Sigmoid colon (tissue), 7 donors: ENCODE results near the gene TMEM156. TPM values are rescaled to one million over a fixed set of nuclear protein-coding genes. Genes with fewer than 3 reads are reported as not detected.
A peak's percentile ranks its signal among the peaks of the same experiment; 100 is the strongest.
"Not testable (repeated sequence)": the region's sequence is repeated elsewhere in the genome, so short reads cannot be mapped to it uniquely, and the experiment has no call there.

Experiments used
- DNase-seq: peaks from one replicate; pipeline ENCODE4 v3.0.0-alpha.2; 2019
- H3K27ac ChIP-seq, 4 donors: fragments of 200-600 bp; sonication (generic); one replicate each; pipeline ENCODE4 v1.5.1; 2016 to 2019; ENCODE audit warnings: mild to moderate bottlenecking in 1 of 4
- H3K27me3 ChIP-seq, 3 donors: fragments of 200-600 bp; sonication (generic); one replicate each; pipeline ENCODE4 v1.5.1; 2019; ENCODE audit warnings: mild to moderate bottlenecking in 1 of 3
- H3K36me3 ChIP-seq, 4 donors: fragments of 200-600 bp; sonication (generic); one replicate each; pipeline ENCODE4 v1.5.1; 2016 to 2019
- H3K4me1 ChIP-seq, 4 donors: fragments of 200-600 bp; sonication (generic); one replicate each; pipeline ENCODE4 v1.5.1; 2017 to 2019
- H3K4me3 ChIP-seq, 4 donors: fragments of 200-600 bp; sonication (generic); one replicate each; pipeline ENCODE4 v1.5.1; 2017 to 2019; ENCODE audit warnings: mild to moderate bottlenecking in 2 of 4, moderate library complexity in 1 of 4
- H3K9me3 ChIP-seq, 4 donors: fragments of 200-600 bp in 3 of 4; sonication (generic) in 3 of 4; one replicate each; pipeline versions ENCODE4 v1.5.1 to v1.6.1; 2013 to 2019
- CTCF ChIP-seq, 4 experiments: fragments of 450-650 bp in 3 of 4; fragments of 200-600 bp in 1 of 4; IDR thresholded peaks; one replicate each; pipeline ENCODE4 v1.5.1; 2016 to 2019; ENCODE audit warnings: antibody characterized with exemption in 4 of 4, mild to moderate bottlenecking in 3 of 4, moderate library complexity in 2 of 4
- EP300 ChIP-seq, 4 donors: sonication (generic); formaldehyde crosslinking; IDR thresholded peaks; one replicate each; pipeline ENCODE4 v1.6.1; 2017; ENCODE audit warnings: antibody characterized with exemption in 4 of 4
- POLR2A ChIP-seq, 2 donors: fragments of 450-650 bp; IDR thresholded peaks; one replicate each; pipeline ENCODE4 v1.6.1; 2016; ENCODE audit warnings: antibody characterized with exemption in 2 of 2, mild to moderate bottlenecking in 2 of 2, moderate library complexity in 2 of 2
- POLR2AphosphoS5 ChIP-seq, 4 donors: sonication (generic); formaldehyde crosslinking; IDR thresholded peaks; one replicate each; pipeline ENCODE4 v1.6.1; 2017; ENCODE audit warnings: antibody characterized with exemption in 4 of 4
- WGBS, 2 donors: extraction: QIAGEN DNeasy Blood & Tissue Kit; methylation state at CpG; one replicate each; pipeline ENCODE4 v1.1.7; 2013; 5-methylcytosine and 5-hydroxymethylcytosine counted together
- intact Hi-C: fragments of 100-400 bp; cut with DNase I; formaldehyde crosslinking; loops from one replicate; pipeline ENCODE4 v1.15.1; 2023
- polyA plus RNA-seq, 3 donors: library from polyadenylated mRNA; stranded (reverse); fragments of 200-250 nt; gene quantifications; one replicate each; pipeline ENCODE4 v1.2.3, GENCODE V29; 2013
- total RNA-seq, 4 donors: library from RNA; depleted of rRNA; stranded (reverse); fragments of >200 nt; gene quantifications; one replicate each; pipeline ENCODE4 v1.1.0, GENCODE V29; 2016
- donor health status: healthy with polysubstance abuse.
- donor health status: Bipolar disorder and iron deficiency.
- donor health status: healthy.

The TMEM156 gene
- total and polyA plus RNA-seq, 7 donors = 0.66 to 9.1 (median 6.5) TPM; not detected in 4

DNA sequence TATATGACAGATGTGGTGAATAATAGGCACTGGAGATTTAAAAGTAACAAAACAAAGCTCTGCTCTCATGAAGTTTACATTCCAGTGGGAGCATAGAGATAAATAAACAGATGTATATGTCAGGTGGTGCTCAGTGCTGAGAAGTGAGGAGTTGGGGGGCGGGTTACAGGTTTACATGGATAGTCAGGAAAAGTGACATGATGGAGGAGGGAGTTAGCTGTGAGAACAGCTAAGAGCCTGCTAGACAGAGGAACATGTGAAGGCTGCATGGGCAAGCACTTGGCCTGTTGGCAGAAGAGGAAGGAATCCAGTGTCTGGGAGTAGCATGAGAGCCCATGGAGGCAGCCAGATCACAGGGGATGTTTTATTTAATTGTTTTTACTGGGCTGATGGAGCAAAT is 10.2 kb upstream of the TMEM156 start:
- H3K27me3 ChIP-seq = no peaks in the 10 kb centered on the region
- H3K27ac ChIP-seq = peak overlapping the region in 3 of 4 donors; percentile 96 to 100 (median 98)
- H3K36me3 ChIP-seq = no peaks in the 10 kb centered on the region
- no peak for TF ChIP-seq POLR2AphosphoS5 (IDR thresholded peaks at IDR 0.05)
- intact Hi-C loops = loop anchor here (5.0 to 10.0 kb wide), 2 partner anchors 75 to 1358 kb away; partner anchors contain the start of gene RELL1
- H3K4me3 ChIP-seq = no peak overlapping the region
- no peak for DNase-seq
- no peaks in the 10 kb centered on the region for H3K9me3 ChIP-seq
- H3K4me1 ChIP-seq = peaks cover 0 to 48% (median 30%) of the 10 kb centered on the region in 4 donors
- WGBS, 2 donors = 92 to 97% methylated on average over 1 of the region's 1 CpG

DNA sequence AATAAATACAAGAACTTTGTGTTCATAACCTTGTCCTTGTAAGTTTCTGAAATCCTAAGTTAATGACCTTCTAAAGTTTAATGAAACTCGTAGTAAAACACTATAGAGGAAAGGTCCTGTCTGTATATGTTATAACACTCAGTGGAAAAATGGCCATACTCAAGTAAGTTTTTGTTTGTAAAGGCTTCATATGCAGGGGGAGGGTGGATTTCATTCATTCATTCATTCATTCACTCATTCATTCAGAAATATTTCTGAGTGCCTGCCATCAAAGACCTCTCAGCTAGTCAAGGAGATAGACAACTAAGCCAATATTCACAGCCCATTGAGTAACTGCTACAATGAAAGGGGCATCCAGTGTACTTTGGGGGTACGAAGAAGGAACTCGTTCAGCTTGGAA is 6.9 kb upstream of the TMEM156 start:
- H3K9me3 ChIP-seq = no peaks in the 10 kb centered on the region
- no peaks in the 10 kb centered on the region for H3K27me3 ChIP-seq

DNA sequence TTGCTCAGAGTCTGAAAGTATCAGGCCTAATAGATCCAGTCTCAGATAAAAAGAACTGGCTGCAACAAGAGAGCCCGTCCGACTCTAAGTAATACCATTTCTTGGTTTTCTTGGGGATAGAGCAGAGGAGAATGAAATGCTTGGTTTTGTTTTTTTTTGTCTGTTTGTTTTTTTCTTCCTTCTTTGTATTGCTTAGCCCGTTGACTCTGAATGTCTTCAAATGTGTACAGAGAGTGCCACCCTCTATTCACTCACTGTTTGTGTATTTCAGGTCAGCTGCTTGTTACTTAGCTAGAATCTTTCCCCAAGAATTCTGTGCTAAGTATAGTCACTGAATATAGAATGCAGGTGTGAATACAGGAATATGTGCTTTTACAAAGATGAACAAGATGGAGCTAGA is 5.7 kb upstream of the TMEM156 start:
- 60 to 74% methylated on average over 3 of the region's 3 CpGs for WGBS, 2 donors
- no peak for TF ChIP-seq POLR2AphosphoS5 (IDR thresholded peaks at IDR 0.05)
- TF ChIP-seq CTCF (IDR thresholded peaks at IDR 0.05) = no peak
- no peak for TF ChIP-seq EP300 (IDR thresholded peaks at IDR 0.05)
- TF ChIP-seq POLR2A (IDR thresholded peaks at IDR 0.05) = no peak
- H3K36me3 ChIP-seq = no peaks in the 10 kb centered on the region
- H3K4me3 ChIP-seq = no peak overlapping the region
- no peaks in the 10 kb centered on the region for H3K9me3 ChIP-seq
- peak overlapping the region in 2 of 4 donors; percentile 29 to 41 for H3K27ac ChIP-seq
- no peaks in the 10 kb centered on the region for H3K27me3 ChIP-seq
- no peak for DNase-seq
- peaks cover 0 to 17% (median 5%) of the 10 kb centered on the region in 4 donors for H3K4me1 ChIP-seq
- intact Hi-C loops = no loop called here

More for the DNA sequence above, 6.9 kb upstream of the TMEM156 start:
- Histone ChIP-seq H3K27ac (no peak overlapping the region), H3K36me3 (no peaks in the 10 kb centered on the region), H3K4me1 (peaks cover 0 to 29% (median 16%) of the 10 kb centered on the region in 4 donors), H3K4me3 (no peak overlapping the region)
- no peak for DNase-seq
- TF ChIP-seq EP300 (IDR thresholded peaks at IDR 0.05) (no peak), CTCF (IDR thresholded peaks at IDR 0.05) (no peak), POLR2AphosphoS5 (IDR thresholded peaks at IDR 0.05) (no peak), POLR2A (IDR thresholded peaks at IDR 0.05) (no peak)
- intact Hi-C loops = no loop called here
- 95 to 96% methylated on average over 3 of the region's 3 CpGs for WGBS, 2 donors

DNA sequence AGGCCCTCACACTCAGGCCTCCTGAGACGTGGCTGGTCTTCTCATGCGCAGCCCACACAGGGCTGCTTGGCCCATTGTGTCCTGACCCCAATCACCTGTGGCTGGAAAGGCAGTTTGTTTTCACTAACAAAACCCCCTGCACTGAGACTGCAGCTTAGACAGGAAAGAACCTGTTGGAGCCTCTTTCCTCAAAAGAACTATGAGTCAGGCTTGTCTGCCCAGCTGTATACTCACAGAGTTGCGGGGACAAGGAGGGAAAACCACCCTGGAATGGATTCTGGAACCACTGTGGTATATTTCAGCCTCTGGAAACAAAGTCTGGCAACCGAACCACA is 5.2 kb upstream of the TMEM156 start:
- WGBS, 2 donors = 79 to 80% methylated on average over 4 of the region's 4 CpGs

DNA sequence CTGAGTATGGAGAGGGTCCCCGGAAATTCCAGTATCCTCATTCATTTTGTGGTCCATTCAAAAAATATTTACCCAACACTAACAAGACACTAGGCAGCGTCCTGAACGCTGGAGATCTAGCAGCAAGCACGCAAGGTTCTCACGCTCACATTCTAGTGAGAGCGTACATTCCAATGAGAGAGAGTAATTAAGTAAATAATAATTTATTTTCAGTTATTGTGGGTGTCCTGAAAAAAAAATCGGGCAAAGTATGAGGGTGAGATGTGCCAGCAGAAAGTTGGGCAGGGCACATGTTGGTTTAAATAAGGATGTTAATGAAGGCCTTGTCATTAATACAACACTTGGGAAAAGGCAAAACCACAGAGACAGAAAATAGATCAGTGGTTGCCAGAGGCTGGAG is 4.0 kb upstream of the TMEM156 start:
- 88 to 89% methylated on average over 7 of the region's 7 CpGs for WGBS, 2 donors
- Histone ChIP-seq H3K4me3 (no peak overlapping the region), H3K27me3 (no peaks in the 10 kb centered on the region), H3K36me3 (no peaks in the 10 kb centered on the region), H3K4me1 (peaks cover 0 to 10% (median 0%) of the 10 kb centered on the region in 4 donors), H3K27ac (no peak overlapping the region), H3K9me3 (no peaks in the 10 kb centered on the region)
- TF ChIP-seq POLR2AphosphoS5 (IDR thresholded peaks at IDR 0.05) (no peak), EP300 (IDR thresholded peaks at IDR 0.05) (no peak), POLR2A (IDR thresholded peaks at IDR 0.05) (no peak), CTCF (IDR thresholded peaks at IDR 0.05) (no peak)
- intact Hi-C loops = no loop called here
- DNase-seq = no peak

More for the DNA sequence above, 5.2 kb upstream of the TMEM156 start:
- no peak overlapping the region for H3K4me3 ChIP-seq
- H3K27ac ChIP-seq = peak overlapping the region in 2 of 4 donors; percentile 29 to 41
- no peak for DNase-seq
- no peaks in the 10 kb centered on the region for H3K36me3 ChIP-seq
- no peaks in the 10 kb centered on the region for H3K27me3 ChIP-seq
- TF ChIP-seq CTCF (IDR thresholded peaks at IDR 0.05) = no peak
- TF ChIP-seq EP300 (IDR thresholded peaks at IDR 0.05) = no peak
- TF ChIP-seq POLR2A (IDR thresholded peaks at IDR 0.05) = no peak
- TF ChIP-seq POLR2AphosphoS5 (IDR thresholded peaks at IDR 0.05) = no peak
- H3K4me1 ChIP-seq = peaks cover 0 to 12% (median 1%) of the 10 kb centered on the region in 4 donors
- intact Hi-C loops = no loop called here
- no peaks in the 10 kb centered on the region for H3K9me3 ChIP-seq

DNA sequence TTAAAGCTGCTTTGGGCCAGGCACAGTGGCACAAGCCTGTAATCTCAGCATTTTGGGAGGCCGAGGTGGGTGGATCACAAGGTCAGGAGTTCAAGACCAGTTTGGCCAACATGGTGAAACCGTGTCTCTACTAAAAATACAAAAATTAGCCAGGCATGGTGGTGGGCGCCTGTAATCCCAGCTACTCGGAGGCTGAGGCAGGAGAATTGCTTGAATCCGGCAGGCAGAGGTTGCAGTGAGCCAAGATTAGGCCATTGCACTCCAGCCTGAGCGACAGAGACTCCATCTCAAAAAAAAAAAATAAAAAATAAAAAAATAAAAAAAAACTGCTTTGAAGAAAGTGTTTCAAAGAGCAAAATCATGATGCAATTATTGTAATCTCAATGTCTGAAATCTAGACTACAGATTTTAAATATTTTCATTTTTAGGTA is 604 bp downstream of the TMEM156 start:
- H3K9me3 ChIP-seq, H3K27ac ChIP-seq, H3K36me3 ChIP-seq, H3K4me3 ChIP-seq, H3K27me3 ChIP-seq, intact Hi-C loops, DNase-seq, H3K4me1 ChIP-seq: not testable (repeated sequence)
- 63 to 89% methylated on average over 6 of the region's 6 CpGs for WGBS, 2 donors
